Fibroblast of the aortic adventitia (primary cell): ENCODE data around the gene MYO1B. TPM values are rescaled to one million over a fixed set of nuclear protein-coding genes. Genes with fewer than 3 reads are reported as not detected.

Source experiments
- DNase-seq: peaks from one replicate; pipeline ENCODE4 v3.0.0-alpha.2; 2010; ENCODE audit warnings: low read depth
- H3K4me3 ChIP-seq: 2 replicates; pipeline ENCODE4 v1.5.1; 2011; ENCODE audit warnings: low read depth, mild to moderate bottlenecking, control low read depth, low read length, moderate library complexity
- total RNA-seq: library from RNA; depleted of rRNA; stranded (reverse); fragments of >200 nt; gene quantifications from 2 replicates; pipeline ENCODE4 v1.2.3, GENCODE V29; 2012; ENCODE audit warnings: low replicate concordance
- TF ChIP-seq, protein P1 (sequence below): IDR thresholded peaks from 2 replicates; pipeline ENCODE4 v1.5.1; 2011; ENCODE audit warnings: mild to moderate bottlenecking, low read length, control low read depth, inconsistent platforms; ENCODE audit not compliant: insufficient read depth

Gene MYO1B
- total RNA-seq, 1 donor = 103 TPM

DNA sequence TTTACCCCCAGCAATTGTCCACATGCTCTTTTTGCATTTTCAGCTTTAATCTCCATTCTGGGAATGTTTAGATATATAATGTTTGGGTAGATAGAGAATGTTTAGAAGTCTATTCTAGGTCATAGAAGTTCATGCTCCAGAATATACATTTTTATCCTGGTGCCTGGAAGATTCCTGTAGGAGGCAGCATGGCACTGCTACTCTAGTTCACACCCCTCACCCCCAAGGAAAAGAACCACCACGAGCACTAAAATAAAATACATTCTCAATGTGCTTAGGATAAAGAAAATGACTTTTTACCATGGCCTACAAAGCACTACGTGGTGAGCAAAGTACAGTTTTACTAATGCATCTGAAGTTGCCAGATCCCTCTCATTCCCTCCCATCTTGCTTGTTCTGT, 53.8 kb downstream of the MYO1B start:
- DNase-seq = peak; percentile 42
- TF ChIP-seq, protein P1, sequence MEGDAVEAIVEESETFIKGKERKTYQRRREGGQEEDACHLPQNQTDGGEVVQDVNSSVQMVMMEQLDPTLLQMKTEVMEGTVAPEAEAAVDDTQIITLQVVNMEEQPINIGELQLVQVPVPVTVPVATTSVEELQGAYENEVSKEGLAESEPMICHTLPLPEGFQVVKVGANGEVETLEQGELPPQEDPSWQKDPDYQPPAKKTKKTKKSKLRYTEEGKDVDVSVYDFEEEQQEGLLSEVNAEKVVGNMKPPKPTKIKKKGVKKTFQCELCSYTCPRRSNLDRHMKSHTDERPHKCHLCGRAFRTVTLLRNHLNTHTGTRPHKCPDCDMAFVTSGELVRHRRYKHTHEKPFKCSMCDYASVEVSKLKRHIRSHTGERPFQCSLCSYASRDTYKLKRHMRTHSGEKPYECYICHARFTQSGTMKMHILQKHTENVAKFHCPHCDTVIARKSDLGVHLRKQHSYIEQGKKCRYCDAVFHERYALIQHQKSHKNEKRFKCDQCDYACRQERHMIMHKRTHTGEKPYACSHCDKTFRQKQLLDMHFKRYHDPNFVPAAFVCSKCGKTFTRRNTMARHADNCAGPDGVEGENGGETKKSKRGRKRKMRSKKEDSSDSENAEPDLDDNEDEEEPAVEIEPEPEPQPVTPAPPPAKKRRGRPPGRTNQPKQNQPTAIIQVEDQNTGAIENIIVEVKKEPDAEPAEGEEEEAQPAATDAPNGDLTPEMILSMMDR = peak; percentile 52
- no peak overlapping the region for H3K4me3 ChIP-seq

DNA sequence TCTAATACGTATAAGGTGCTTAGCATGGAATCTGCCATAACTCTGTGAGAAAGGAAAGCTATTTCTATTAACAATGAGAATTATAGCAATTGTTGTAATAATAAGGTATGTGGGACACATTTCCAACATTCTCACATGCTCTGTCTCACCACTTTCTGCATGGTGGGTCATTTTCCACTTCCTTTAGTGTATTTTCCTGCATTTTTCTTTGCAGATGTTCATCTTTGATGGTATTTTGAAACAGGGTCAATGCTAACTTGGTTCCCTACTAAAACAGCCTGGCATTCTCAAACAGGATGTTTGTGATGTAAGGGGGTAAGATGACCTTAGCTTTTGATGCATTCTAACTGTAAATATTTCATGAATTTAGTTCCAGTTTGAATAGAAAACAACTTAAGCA, 54.7 kb downstream of the MYO1B start:
- H3K4me3 ChIP-seq = no peak overlapping the region
- TF ChIP-seq, protein P1 = no peak
- no peak for DNase-seq

DNA sequence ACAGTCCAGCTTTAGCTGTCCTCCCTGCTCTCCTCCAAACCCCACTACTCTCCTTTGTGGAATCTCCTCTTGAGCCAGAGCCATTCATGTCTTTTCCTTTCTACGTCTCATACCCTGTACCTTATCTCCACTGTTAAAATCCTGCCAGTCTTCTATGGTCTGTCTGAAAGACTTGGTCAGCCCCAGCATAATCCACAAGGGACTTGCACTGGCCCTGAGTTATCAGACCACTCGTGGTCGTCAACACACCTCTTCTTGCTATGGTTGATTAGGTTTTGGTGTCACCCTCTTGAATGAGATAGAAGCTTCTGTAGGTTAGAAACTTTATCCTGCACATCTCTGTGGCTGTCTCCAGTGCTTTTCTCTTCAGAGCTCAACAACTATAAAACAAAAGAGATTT, 56.8 kb downstream of the MYO1B start:
- DNase-seq = no peak
- H3K4me3 ChIP-seq = no peak overlapping the region
- TF ChIP-seq, protein P1 = no peak

DNA sequence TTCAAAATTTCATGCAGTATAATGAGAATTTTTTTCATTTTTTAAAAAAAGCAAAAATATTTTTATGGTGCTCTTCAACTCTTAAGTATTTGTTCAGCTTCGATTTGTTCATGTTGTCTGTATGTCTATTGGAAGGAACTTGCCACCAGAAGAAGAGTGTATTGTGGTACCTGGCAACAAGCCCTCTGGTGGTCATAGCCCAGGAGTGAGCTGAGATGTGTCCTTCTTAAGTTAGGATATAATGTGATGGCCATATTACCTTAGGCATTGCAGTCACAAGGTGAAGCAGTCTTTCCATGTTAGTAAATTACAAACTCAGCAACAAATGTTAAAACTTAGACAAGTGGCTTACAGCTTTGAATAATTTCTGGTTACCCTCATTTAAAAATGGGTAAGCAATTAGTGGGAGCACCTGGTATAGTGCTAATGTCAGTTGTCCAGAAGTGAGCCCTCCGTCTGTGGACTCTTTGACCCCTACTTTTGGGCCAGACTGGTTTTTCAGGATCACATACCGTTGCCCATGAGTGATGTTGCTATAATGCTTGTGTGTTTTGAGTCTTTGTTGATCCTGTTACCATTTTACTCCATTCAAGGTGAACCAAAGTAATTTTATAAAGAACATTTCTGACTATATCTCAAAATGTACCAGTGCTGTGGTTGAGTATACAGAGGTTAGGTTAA, 57.4 kb downstream of the MYO1B start:
- no peak overlapping the region for H3K4me3 ChIP-seq
- no peak for DNase-seq

DNA sequence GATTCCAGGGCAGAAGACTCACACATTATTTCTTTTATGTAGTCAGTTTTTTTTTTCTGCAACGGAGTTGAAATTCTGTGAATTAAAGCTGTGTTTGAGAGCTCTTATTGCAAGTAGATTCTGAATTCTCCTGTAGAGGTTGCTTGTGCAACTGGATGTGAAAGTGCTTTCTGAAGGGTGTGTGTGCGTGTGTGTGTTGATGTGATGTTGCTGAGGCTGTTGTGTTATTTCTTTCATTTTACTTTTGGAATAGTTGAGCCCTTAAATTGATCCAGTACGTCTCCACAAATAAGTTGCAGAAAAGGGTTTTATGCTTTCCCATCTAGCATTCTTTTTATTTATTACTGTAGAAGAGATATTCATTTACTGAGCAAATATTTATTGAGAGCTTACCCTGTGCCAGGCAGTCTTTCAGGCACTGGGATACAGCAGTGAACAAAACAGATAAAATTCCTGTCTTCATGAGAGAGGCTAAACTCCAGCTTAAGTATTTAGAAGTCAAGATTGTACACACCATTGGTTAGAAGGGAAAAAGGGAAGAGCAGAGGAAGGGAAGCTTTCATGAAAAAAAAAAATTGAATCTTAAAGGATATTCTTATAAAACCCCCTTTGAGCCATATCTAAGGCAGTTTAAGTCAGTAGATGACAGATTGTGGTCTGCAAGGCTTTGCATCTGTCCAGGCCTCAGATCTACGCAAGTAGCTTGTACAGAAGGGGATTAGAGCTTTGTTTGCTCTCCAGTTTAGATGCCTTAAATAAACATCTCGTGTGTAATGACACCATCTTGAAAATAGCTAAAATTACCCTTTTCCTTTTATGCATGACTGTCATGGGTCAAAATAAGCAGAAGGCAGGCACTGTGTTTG, 58.2 kb downstream of the MYO1B start:
- H3K4me3 ChIP-seq = no peak overlapping the region
- TF ChIP-seq, protein P1 = no peak
- DNase-seq = no peak

More for the DNA sequence above, 57.4 kb downstream of the MYO1B start:
- TF ChIP-seq, protein P1 = peak; percentile 7

DNA sequence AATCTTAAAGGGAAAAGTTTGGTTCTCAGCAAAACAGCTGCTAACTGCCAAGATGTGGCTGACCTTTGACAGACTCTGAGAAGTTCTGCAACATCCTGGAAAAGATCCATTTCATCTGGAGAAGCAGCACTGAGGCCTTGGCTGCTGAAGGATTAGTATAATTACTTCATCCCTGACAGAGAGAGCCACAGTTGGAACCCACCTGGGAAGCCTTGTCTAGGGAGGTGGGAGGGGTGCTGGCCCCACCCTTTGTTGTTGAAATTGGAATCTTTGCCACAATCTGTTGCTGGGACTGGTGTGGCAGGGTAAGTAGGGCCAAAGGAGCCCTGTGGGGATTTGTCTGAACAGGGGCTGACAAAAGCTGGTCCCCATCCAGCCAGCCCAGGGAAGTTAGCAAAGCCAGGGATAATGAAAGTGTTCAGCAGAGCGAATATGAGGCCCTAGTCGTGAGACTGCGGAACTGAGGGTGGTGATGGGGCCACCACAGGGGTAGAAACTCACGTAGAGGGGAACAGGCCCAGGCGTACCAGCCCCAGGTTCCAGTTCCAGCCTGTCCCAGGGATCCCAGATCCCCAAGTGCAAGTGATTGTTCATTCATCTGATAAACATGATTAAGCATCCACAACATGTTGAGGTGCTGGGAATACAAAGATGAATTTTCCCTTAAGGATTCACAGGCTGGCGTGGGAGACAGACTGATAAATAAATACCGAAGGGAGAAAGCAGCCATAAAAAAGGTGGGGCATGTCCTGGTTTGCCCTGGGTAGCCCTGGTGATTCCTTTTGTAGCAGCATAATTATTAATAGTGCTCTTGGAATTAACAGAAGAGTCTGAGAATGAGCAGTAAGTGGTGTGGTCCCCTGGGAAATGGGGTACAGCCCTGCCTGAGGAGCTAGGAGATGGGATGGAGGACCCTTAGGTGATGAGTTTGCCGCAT, 60.0 kb downstream of the MYO1B start:
- H3K4me3 ChIP-seq = peak overlapping the region; percentile 31
- peak; percentile 97 for DNase-seq
- TF ChIP-seq, protein P1 = no peak
